ENCODE results near the gene LUZP1.

- TF ChIP-seq POLR2A (IDR thresholded peaks at IDR 0.05; ENCODE audit: low read length) = no peak
- no peak for TF ChIP-seq GATA1 (IDR thresholded peaks at IDR 0.05; ENCODE audit: low read depth, low read length)
These were observed 42.3 kb upstream of the LUZP1 start for GRCh38 chr1:23210963-23211362.

Data from erythroblast (primary cell).